CD14-positive monocyte (primary cell): ENCODE measurements around the gene ADORA2B. TPM values are rescaled to one million over a fixed set of nuclear protein-coding genes. Genes with fewer than 3 reads are reported as not detected.

Experiments
- DNase-seq, 3 donors: peaks; one replicate each; pipeline ENCODE4 v3.0.0-alpha.2; 2011 to 2022
- H2AFZ ChIP-seq: 2 replicates; pipeline ENCODE4 v1.6.0; 2012; ENCODE audit warnings: mild to moderate bottlenecking, low read depth, low read length, inconsistent platforms; ENCODE audit not compliant: insufficient read depth, poor library complexity, severe bottlenecking
- H3K27ac ChIP-seq, 2 donors: 1 replicate in 1 of 2; 2 replicates in 1 of 2; pipeline ENCODE4 v1.5.1; 2012 to 2013; ENCODE audit warnings: low read length in 2 of 2, control low read depth in 1 of 2, inconsistent platforms in 1 of 2, low read depth in 1 of 2, mild to moderate bottlenecking in 1 of 2
- H3K27me3 ChIP-seq, 2 donors: one replicate each; pipeline versions ENCODE4 v1.6.0 to v1.6.1; 2011 to 2013; ENCODE audit warnings: low read length in 2 of 2; ENCODE audit not compliant: control insufficient read depth in 2 of 2, insufficient read depth in 2 of 2
- H3K36me3 ChIP-seq, 2 donors: replicated peaks in 1 of 2; 1 replicate in 1 of 2; 2 replicates in 1 of 2; pipeline versions ENCODE4 v1.5.1 to v1.6.1; 2012 to 2013; ENCODE audit warnings: low read length in 2 of 2, control low read depth in 1 of 2, inconsistent platforms in 1 of 2, mild to moderate bottlenecking in 1 of 2; ENCODE audit not compliant: insufficient read depth in 2 of 2, control insufficient read depth in 1 of 2
- H3K4me1 ChIP-seq, 2 donors: 1 replicate in 1 of 2; 2 replicates in 1 of 2; pipeline versions ENCODE4 v1.5.1 to v1.6.1; 2012 to 2013; ENCODE audit warnings: low read length in 2 of 2, control low read depth in 1 of 2, inconsistent platforms in 1 of 2, mild to moderate bottlenecking in 1 of 2, moderate library complexity in 1 of 2; ENCODE audit not compliant: insufficient read depth in 2 of 2, control insufficient read depth in 1 of 2
- H3K4me2 ChIP-seq: replicated peaks from 2 replicates; pipeline ENCODE3; 2012; ENCODE audit warnings: low read length, moderate library complexity, mild to moderate bottlenecking; ENCODE audit not compliant: poor library complexity, severe bottlenecking; ENCODE audit errors: extremely low read depth
- H3K4me3 ChIP-seq, 3 experiments: fragments of 200-600 bp in 1 of 3; sonication (generic) in 1 of 3; replicated peaks in 1 of 3; 1 replicate in 2 of 3; 2 replicates in 1 of 3; pipeline ENCODE4 v1.5.1; 2011 to 2013; ENCODE audit warnings: low read length in 3 of 3, mild to moderate bottlenecking in 3 of 3, control low read depth in 2 of 3, low read depth in 2 of 3, inconsistent platforms in 1 of 3, moderate library complexity in 1 of 3
- H3K79me2 ChIP-seq: 2 replicates; pipeline ENCODE4 v1.6.0; 2012; ENCODE audit warnings: mild to moderate bottlenecking, control low read depth, inconsistent platforms, low read length, moderate library complexity; ENCODE audit not compliant: insufficient read depth
- H3K9ac ChIP-seq: 2 replicates; pipeline ENCODE4 v1.6.0; 2017; ENCODE audit warnings: low read length, mild to moderate bottlenecking; ENCODE audit not compliant: insufficient read depth, poor library complexity, severe bottlenecking
- H3K9me3 ChIP-seq, 2 donors: replicated peaks in 1 of 2; 1 replicate in 1 of 2; 2 replicates in 1 of 2; pipeline versions ENCODE4 v1.5.1 to v1.6.1; 2012 to 2013; ENCODE audit warnings: low read length in 2 of 2, control low read depth in 1 of 2; ENCODE audit not compliant: control insufficient read depth in 1 of 2, insufficient read depth in 1 of 2
- H4K20me1 ChIP-seq: 2 replicates; pipeline ENCODE4 v1.6.0; 2012; ENCODE audit warnings: mild to moderate bottlenecking, low read length, control low read depth, moderate library complexity; ENCODE audit not compliant: insufficient read depth
- H3K27ac Mint-ChIP-seq, 7 donors: one replicate each; pipeline ENCODE4 v1.8.0; 2020; ENCODE audit warnings: mild to moderate bottlenecking in 7 of 7, mixed read lengths in 7 of 7, moderate library complexity in 6 of 7, inconsistent platforms in 2 of 7
- H3K27me3 Mint-ChIP-seq, 3 donors: one replicate each; pipeline ENCODE4 v1.8.0; 2021 to 2022; ENCODE audit warnings: low read depth in 3 of 3, mild to moderate bottlenecking in 3 of 3, mixed read lengths in 3 of 3, moderate library complexity in 3 of 3, inconsistent platforms in 1 of 3
- H3K36me3 Mint-ChIP-seq, 2 donors: one replicate each; pipeline ENCODE4 v1.8.0; 2020; ENCODE audit warnings: mixed read lengths in 2 of 2, inconsistent platforms in 1 of 2, mild to moderate bottlenecking in 1 of 2
- H3K4me1 Mint-ChIP-seq: one replicate; pipeline ENCODE4 v1.8.0; 2020; ENCODE audit warnings: mild to moderate bottlenecking, mixed read lengths
- H3K4me3 Mint-ChIP-seq, 2 donors: one replicate each; pipeline ENCODE4 v1.8.0; 2020; ENCODE audit warnings: mild to moderate bottlenecking in 2 of 2, mixed read lengths in 2 of 2, moderate library complexity in 1 of 2
- H3K9me3 Mint-ChIP-seq, 7 donors: one replicate each; pipeline ENCODE4 v1.8.0; 2020 to 2022; ENCODE audit warnings: mixed read lengths in 7 of 7, mild to moderate bottlenecking in 6 of 7, moderate library complexity in 6 of 7, inconsistent platforms in 2 of 7
- CTCF ChIP-seq: fragments of 200-600 bp; IDR thresholded peaks from one replicate; pipeline ENCODE4 v1.8.0; 2022; ENCODE audit warnings: antibody characterized with exemption, mild to moderate bottlenecking
- WGBS: methylation state at CpG from one replicate; pipeline ENCODE4 v1.1.5; 2013; ENCODE audit warnings: missing lambda C conversion rate; ENCODE audit not compliant: insufficient coverage; 5-methylcytosine and 5-hydroxymethylcytosine counted together
- intact Hi-C, 2 donors: fragments of 100-400 bp; cut with micrococcal nuclease; formaldehyde crosslinking; loops; one replicate each; pipeline versions ENCODE4 v1.15.0 to v1.15.1; 2023
- polyA plus RNA-seq, 3 donors: library from polyadenylated mRNA; depleted of rRNA in 1 of 3; unstranded in 2 of 3; stranded (reverse) in 1 of 3; fragments of 300-500 nt in 2 of 3; fragments of >200 nt in 1 of 3; fragmentation: Illumina TruSeq in 2 of 3; gene quantifications; 1 replicate in 2 of 3; 2 replicates in 1 of 3; pipeline ENCODE4 v1.2.3, GENCODE V29; 2012 to 2021

The ADORA2B gene
- polyA plus RNA-seq, 3 donors = 2.0 to 6.4 (median 4.4) TPM

- no peak for DNase-seq
- TF ChIP-seq CTCF = no peak
- H3K9me3 Mint-ChIP-seq = peaks cover 0 to 4% (median 1%) of the 10 kb centered on the region in 7 donors
- no peak overlapping the region for H3K27ac Mint-ChIP-seq
- H3K4me1 Mint-ChIP-seq = peaks cover 13% of the 10 kb centered on the region
- intact Hi-C loops = no loop called here
- Histone ChIP-seq H3K9me3 (no peaks in the 10 kb centered on the region), H3K9ac (no peak overlapping the region), H2AFZ (no peak overlapping the region), H3K79me2 (no peaks in the 10 kb centered on the region), H4K20me1 (no peaks in the 10 kb centered on the region), H3K36me3 (no peaks in the 10 kb centered on the region), H3K27ac (no peak overlapping the region), H3K4me3 (no peak overlapping the region), H3K4me2 (no peak overlapping the region), H3K4me1 (peaks cover 16 to 21% of the 10 kb centered on the region in 2 donors), H3K27me3 (peaks cover 7 to 17% of the 10 kb centered on the region in 2 donors)
- H3K4me3 Mint-ChIP-seq = no peak overlapping the region
- H3K36me3 Mint-ChIP-seq = peaks cover 0 to 3% of the 10 kb centered on the region in 2 donors
- peaks cover 18 to 23% (median 23%) of the 10 kb centered on the region in 3 donors for H3K27me3 Mint-ChIP-seq
These were observed 23.3 kb upstream of the ADORA2B start for GRCh38 chr17:15921640-15922039.

GRCh38 chr17:15922586-15922985, 22.3 kb upstream of the ADORA2B start:
- no CpG with 5 or more reads among the region's 1 CpG for WGBS
- Histone ChIP-seq H2AFZ (no peak overlapping the region), H3K79me2 (no peaks in the 10 kb centered on the region), H4K20me1 (no peaks in the 10 kb centered on the region), H3K4me3 (no peak overlapping the region), H3K27ac (no peak overlapping the region), H3K4me2 (no peak overlapping the region), H3K9me3 (no peaks in the 10 kb centered on the region), H3K9ac (no peak overlapping the region), H3K36me3 (no peaks in the 10 kb centered on the region), H3K27me3 (peaks cover 0 to 7% of the 10 kb centered on the region in 2 donors), H3K4me1 (peaks cover 14 to 20% of the 10 kb centered on the region in 2 donors)
- intact Hi-C loops = no loop called here
- Mint-ChIP-seq H3K9me3 (peaks cover 0 to 4% (median 1%) of the 10 kb centered on the region in 7 donors), H3K4me1 (peaks cover 15% of the 10 kb centered on the region), H3K36me3 (peaks cover 0 to 3% of the 10 kb centered on the region in 2 donors), H3K4me3 (no peak overlapping the region), H3K27me3 (peaks cover 13 to 18% (median 15%) of the 10 kb centered on the region in 3 donors), H3K27ac (no peak overlapping the region)
- TF ChIP-seq CTCF = no peak
- DNase-seq = no peak
